A673 (cell line): ENCODE results near the gene S100Z.

Source experiments
- EZH2 ChIP-seq: fragments of 200-600 bp; sonication (generic); IDR thresholded peaks from 2 replicates; pipeline ENCODE4 v1.6.1; 2017; ENCODE audit warnings: borderline replicate concordance, low read depth, mild to moderate bottlenecking, mixed read lengths, antibody characterized with exemption, low read length; ENCODE audit not compliant: poor library complexity, severe bottlenecking
- TF ChIP-seq, protein P1 (sequence below): fragments of 300-800, 200-600 bp; sonication (generic); conservative IDR thresholded peaks from 2 replicates; pipeline ENCODE4 v1.5.1; 2017; ENCODE audit warnings: low read depth, mild to moderate bottlenecking, antibody characterized with exemption, low read length, moderate library complexity, mixed read lengths

DNA sequence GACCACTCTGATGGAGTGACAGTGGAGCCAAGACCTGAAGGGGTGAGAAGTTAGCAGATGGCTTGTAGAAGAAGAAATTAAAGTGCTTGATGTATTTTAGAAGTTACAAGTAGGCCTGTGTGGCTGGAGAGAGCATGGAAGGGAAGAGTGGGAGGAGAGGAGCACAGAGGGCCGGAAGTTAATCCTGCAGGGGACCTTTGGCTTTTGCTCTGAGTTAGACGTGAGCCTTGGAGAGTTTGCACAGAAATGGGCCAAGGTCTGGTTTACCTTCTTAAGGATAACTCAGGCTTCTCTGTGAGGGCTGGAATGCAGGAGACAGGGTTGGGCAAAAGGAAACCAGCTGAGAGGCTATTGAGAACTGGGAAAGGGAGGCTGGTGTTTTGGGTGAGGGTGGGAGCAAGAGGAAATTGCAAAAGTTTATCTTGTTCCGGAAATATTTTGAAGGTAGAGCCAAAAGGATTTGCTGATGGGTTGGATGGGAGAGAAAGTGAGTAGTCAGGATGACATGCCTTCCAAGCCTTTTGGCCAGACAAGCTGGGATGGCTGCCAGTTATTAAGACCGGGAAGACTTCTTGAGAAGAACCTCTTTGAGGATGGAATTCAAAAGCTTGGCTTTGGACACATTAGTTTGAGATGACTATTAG, 48.5 kb upstream of the S100Z start:
- TF ChIP-seq, protein P1, sequence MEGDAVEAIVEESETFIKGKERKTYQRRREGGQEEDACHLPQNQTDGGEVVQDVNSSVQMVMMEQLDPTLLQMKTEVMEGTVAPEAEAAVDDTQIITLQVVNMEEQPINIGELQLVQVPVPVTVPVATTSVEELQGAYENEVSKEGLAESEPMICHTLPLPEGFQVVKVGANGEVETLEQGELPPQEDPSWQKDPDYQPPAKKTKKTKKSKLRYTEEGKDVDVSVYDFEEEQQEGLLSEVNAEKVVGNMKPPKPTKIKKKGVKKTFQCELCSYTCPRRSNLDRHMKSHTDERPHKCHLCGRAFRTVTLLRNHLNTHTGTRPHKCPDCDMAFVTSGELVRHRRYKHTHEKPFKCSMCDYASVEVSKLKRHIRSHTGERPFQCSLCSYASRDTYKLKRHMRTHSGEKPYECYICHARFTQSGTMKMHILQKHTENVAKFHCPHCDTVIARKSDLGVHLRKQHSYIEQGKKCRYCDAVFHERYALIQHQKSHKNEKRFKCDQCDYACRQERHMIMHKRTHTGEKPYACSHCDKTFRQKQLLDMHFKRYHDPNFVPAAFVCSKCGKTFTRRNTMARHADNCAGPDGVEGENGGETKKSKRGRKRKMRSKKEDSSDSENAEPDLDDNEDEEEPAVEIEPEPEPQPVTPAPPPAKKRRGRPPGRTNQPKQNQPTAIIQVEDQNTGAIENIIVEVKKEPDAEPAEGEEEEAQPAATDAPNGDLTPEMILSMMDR: no peak
- TF ChIP-seq EZH2: no peak
